PC-9 (cell line): Measurements from ENCODE around the gene CNIH2. TPM values are rescaled to one million over a fixed set of nuclear protein-coding genes. Genes with fewer than 3 reads are reported as not detected.

Experiments used
- BruUV-seq: library from RNA; stranded (reverse); fragments of 400-500 nt; replicated peaks from 2 replicates; lab custom pipeline; 2021; lab: Mats Ljungman, UMichigan
- CTCF ChIA-PET: fragments of 300-600 bp; sonication (Branson Sonifier 250); formaldehyde crosslinking; loops from one replicate; lab custom pipeline; 2022; ENCODE audit warnings: antibody characterized with exemption; lab: Charles Lee
- POLR2A ChIA-PET: fragments of 300-600 bp; sonication (Branson Sonifier 250); formaldehyde crosslinking; loops from one replicate; lab custom pipeline; 2022; ENCODE audit warnings: antibody characterized with exemption; ENCODE audit not compliant: unreplicated experiment; lab: Charles Lee
- DNase-seq, 2 experiments: peaks; one replicate each; pipeline versions ENCODE4 v3.0.0 to v3.0.0-alpha.2; 2015 to 2022; ENCODE audit warnings: mixed read lengths in 1 of 2
- H2AFZ ChIP-seq: fragments of 200-600 bp; sonication (generic); 2 replicates; pipeline ENCODE4 v1.8.1; 2017; ENCODE audit warnings: antibody characterized with exemption
- H3F3A ChIP-seq: fragments of 200-600 bp; sonication (generic); 2 replicates; pipeline ENCODE4 v1.8.1; 2017; ENCODE audit warnings: antibody characterized with exemption, mild to moderate bottlenecking, low read depth; ENCODE audit not compliant: insufficient read depth
- H3K27ac ChIP-seq: fragments of 200-600 bp; sonication (generic); 2 replicates; pipeline ENCODE4 v1.6.1; 2016; ENCODE audit warnings: mixed run types
- H3K27me3 ChIP-seq: fragments of 200-600 bp; sonication (generic); 2 replicates; pipeline ENCODE4 v1.6.1; 2016; ENCODE audit warnings: low read depth, mixed run types; ENCODE audit not compliant: insufficient read depth
- H3K36me3 ChIP-seq: fragments of 200-600 bp; sonication (generic); 2 replicates; pipeline ENCODE4 v1.6.1; 2016; ENCODE audit warnings: low read depth, mixed run types
- H3K4me1 ChIP-seq: fragments of 200-600 bp; sonication (generic); replicated peaks from 2 replicates; pipeline ENCODE4 v1.6.1; 2016; ENCODE audit warnings: mixed run types; ENCODE audit not compliant: insufficient read depth
- H3K4me2 ChIP-seq: fragments of 200-600 bp; sonication (generic); 2 replicates; pipeline ENCODE4 v1.6.1; 2017; ENCODE audit warnings: mixed run types
- H3K4me3 ChIP-seq: fragments of 200-600 bp; sonication (generic); 2 replicates; pipeline ENCODE4 v1.6.1; 2016; ENCODE audit warnings: mixed run types
- H3K79me2 ChIP-seq: fragments of 200-600 bp; sonication (generic); 2 replicates; pipeline ENCODE4 v1.6.1; 2017; ENCODE audit warnings: low read depth, mixed run types
- H3K9me2 ChIP-seq: fragments of 200-600 bp; sonication (generic); 2 replicates; pipeline ENCODE4 v1.8.1; 2017; ENCODE audit warnings: mild to moderate bottlenecking; ENCODE audit not compliant: insufficient read depth
- H3K9me3 ChIP-seq: fragments of 200-600 bp; sonication (generic); 2 replicates; pipeline ENCODE4 v1.8.1; 2016; ENCODE audit warnings: low read depth; ENCODE audit not compliant: insufficient read depth
- H4K20me1 ChIP-seq: fragments of 200-600 bp; sonication (generic); 2 replicates; pipeline ENCODE4 v1.8.1; 2017; ENCODE audit not compliant: insufficient read depth
- CTCF ChIP-seq: fragments of 200-600 bp; sonication (generic); conservative IDR thresholded peaks from 2 replicates; pipeline ENCODE4 v1.6.1; 2017; ENCODE audit warnings: mixed run types, antibody characterized with exemption, mild to moderate bottlenecking, moderate library complexity
- EZH2 ChIP-seq: fragments of 200-600 bp; sonication (generic); IDR thresholded peaks from 2 replicates; pipeline ENCODE4 v1.8.0; 2017; ENCODE audit warnings: antibody characterized with exemption, low read depth
- intact Hi-C: fragments of 100-400 bp; cut with micrococcal nuclease; formaldehyde crosslinking; loops from one replicate; pipeline ENCODE4 v1.10.0; 2022; ENCODE audit not compliant: unreplicated experiment
- total RNA-seq: library from RNA; stranded (reverse); gene quantifications from 2 replicates; pipeline ENCODE4 v1.2.3, GENCODE V29; 2021

CNIH2 gene
- total RNA-seq, 1 experiment from 2014 or later, result 6.8 TPM

- no peaks in the 10 kb centered on the region for H3K9me3 ChIP-seq
- H3F3A ChIP-seq, result peaks cover 10% of the 10 kb centered on the region; the same call in 1 of the 2 replicates
- no peak overlapping the region for H3K27ac ChIP-seq
- CTCF ChIA-PET, result interaction anchor here (0.6 to 1.0 kb wide), 3 partner anchors 15 to 228 kb away, joined by 3 to 23 read pairs (median 5); no protein-coding TSS in a partner anchor
- H3K4me2 ChIP-seq, result peak overlapping the region; percentile 26; the same call in 1 of the 2 replicates
- no peak for DNase-seq
- H3K9me2 ChIP-seq, result no peaks in the 10 kb centered on the region
- no peak overlapping the region for H2AFZ ChIP-seq
- no peaks in the 10 kb centered on the region for H4K20me1 ChIP-seq
- H3K36me3 ChIP-seq, result no peaks in the 10 kb centered on the region
- BruUV-seq, result no TSS peak
- no peaks in the 10 kb centered on the region for H3K79me2 ChIP-seq
- POLR2A ChIA-PET, result interaction anchor here (0.6 kb wide), 2 partner anchors 15 to 60 kb away, joined by 4 to 6 read pairs; no protein-coding TSS in a partner anchor
- intact Hi-C loops, result loop anchor here (1.0 kb wide), 1 partner anchor 15 kb away; no protein-coding TSS in a partner anchor
- peaks cover 34% of the 10 kb centered on the region for H3K4me1 ChIP-seq
- no peak overlapping the region for H3K4me3 ChIP-seq
- no peaks in the 10 kb centered on the region for H3K27me3 ChIP-seq
- TF ChIP-seq EZH2 (no peak), CTCF (no peak)
Measured at GRCh38 chr11:66327171-66328030, 49.4 kb downstream of the CNIH2 start.

- H3K27ac ChIP-seq, result no peak overlapping the region
- H3K9me3 ChIP-seq, result no peaks in the 10 kb centered on the region
- POLR2A ChIA-PET, result no interaction called here
- H2AFZ ChIP-seq, result no peak overlapping the region
- H3K79me2 ChIP-seq, result no peaks in the 10 kb centered on the region
- no peaks in the 10 kb centered on the region for H3K36me3 ChIP-seq
- intact Hi-C loops, result loop anchor here (1.0 kb wide), 1 partner anchor 16 kb away; no protein-coding TSS in a partner anchor
- peaks cover 10% of the 10 kb centered on the region; the same call in 1 of the 2 replicates for H3F3A ChIP-seq
- H3K4me1 ChIP-seq, result peaks cover 34% of the 10 kb centered on the region
- CTCF ChIA-PET, result no interaction called here
- TF ChIP-seq CTCF (no peak), EZH2 (no peak)
- H3K4me2 ChIP-seq, result no peak overlapping the region
- no peaks in the 10 kb centered on the region for H4K20me1 ChIP-seq
- H3K4me3 ChIP-seq, result no peak overlapping the region
- H3K27me3 ChIP-seq, result no peaks in the 10 kb centered on the region
- no peaks in the 10 kb centered on the region for H3K9me2 ChIP-seq
- DNase-seq, result no peak
- BruUV-seq, result no TSS peak
Measured at GRCh38 chr11:66328031-66328301, 50.0 kb downstream of the CNIH2 start.

- no peaks in the 10 kb centered on the region for H3K27me3 ChIP-seq
- H3K9me3 ChIP-seq, result no peaks in the 10 kb centered on the region
- ChIA-PET POLR2A (interaction anchor here (0.7 kb wide), 1 partner anchor 20 kb away, joined by 3 read pairs; no protein-coding TSS in a partner anchor), CTCF (interaction anchor here (0.6 to 1.5 kb wide), 6 partner anchors 16 to 101 kb away, joined by 3 to 8 read pairs (median 4); no protein-coding TSS in a partner anchor)
- H2AFZ ChIP-seq, result no peak overlapping the region
- intact Hi-C loops, result loop anchor here (1.0 kb wide), 1 partner anchor 16 kb away; no protein-coding TSS in a partner anchor
- no peaks in the 10 kb centered on the region for H4K20me1 ChIP-seq
- peaks cover 34% of the 10 kb centered on the region for H3K4me1 ChIP-seq
- BruUV-seq, result no TSS peak
- DNase-seq, result peak; percentile 67 to 80
- H3K9me2 ChIP-seq, result no peaks in the 10 kb centered on the region
- peak overlapping the region; percentile 45 for H3K4me2 ChIP-seq
- H3F3A ChIP-seq, result peaks cover 10% of the 10 kb centered on the region; the same call in 1 of the 2 replicates
- H3K27ac ChIP-seq, result no peak overlapping the region
- H3K79me2 ChIP-seq, result no peaks in the 10 kb centered on the region
- H3K36me3 ChIP-seq, result no peaks in the 10 kb centered on the region
- TF ChIP-seq CTCF (peak; percentile 99), EZH2 (no peak)
- no peak overlapping the region for H3K4me3 ChIP-seq
Measured at GRCh38 chr11:66328302-66329144, 50.5 kb downstream of the CNIH2 start.
